Stimulated activated CD4-positive, alpha-beta T cell treated with anti-CD3 and anti-CD28 coated beads, Interleukin-1b, Interleukin-23, amount 100 ng/mL, for 48 hours (primary cell): Measurements from ENCODE around the gene IL27RA.

ENCODE experiments used
- DNase-seq: peaks from one replicate; pipeline ENCODE4 v3.0.0-alpha.2; 2020

IL27RA gene

DNA sequence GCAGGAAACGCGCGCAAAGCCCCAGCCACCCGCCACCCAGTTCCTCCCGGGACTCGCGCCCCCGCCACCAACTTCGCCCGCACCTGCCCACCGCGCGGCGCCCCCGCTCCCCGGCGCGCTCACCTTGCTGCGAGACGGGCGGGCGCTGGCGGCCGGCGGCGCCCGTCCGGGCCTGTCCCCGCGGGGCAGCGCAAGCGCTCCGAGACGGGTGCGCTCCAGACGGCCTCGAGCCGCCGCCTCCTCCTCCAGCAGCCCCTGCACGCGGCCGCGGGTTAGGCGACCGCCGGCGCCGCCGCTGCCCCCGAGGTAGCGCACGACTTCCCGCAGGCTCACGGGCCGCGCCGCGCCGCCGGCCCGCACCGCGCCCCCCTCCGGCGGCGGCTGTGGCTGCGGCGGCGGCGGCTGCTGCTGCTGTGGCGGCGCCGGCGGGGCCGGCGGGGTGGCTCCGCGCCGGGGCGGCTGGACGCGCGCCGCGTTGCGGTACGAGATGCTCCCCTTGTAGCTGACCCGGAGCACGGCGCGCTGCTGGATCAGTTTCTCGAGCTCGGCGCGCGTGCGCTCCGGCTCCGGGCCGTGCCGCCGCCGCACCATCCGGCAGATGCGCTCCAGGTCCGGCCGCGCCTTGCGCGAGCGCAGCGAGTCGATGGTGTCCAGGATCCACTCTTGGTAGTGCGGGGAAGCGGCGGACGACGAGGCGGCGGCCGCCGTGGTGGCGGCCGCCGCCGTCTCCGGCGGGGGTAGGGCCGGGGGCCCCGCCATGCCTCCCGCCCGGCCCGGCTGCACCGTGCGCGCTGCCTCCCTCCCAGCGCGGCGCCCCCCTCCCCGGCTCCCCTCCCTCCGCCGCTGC lies 58.3 kb downstream of the IL27RA start:
- peak; percentile 48 for DNase-seq

DNA sequence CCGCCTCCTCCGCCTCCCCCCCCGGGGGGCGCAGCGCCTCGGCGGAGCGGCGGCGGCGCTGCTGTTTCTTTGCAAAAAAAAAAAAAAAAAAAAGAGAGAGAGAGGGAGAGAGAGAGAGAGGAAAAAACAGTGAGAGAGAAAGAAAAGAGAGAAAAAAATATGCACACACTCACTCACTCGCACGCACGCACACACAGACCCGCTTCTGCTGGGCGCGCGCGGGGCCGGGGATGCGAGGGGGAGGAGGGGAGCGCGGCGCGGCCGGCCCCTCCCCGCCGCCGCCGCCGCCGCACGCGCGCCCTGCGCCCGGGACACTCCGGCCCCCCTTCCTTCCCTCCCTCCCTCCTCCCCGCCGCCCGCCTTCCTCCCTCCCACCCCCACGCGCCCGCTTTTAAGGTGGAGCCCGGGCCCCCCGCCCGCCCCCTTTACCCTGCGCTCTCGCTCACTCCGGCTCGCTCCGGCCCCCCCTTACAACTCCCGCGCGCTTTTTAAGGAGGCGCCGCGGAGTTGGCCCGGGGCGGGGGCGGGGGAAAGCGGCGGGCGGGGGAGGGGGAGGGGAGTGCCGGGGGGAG lies 59.0 kb downstream of the IL27RA start, which contains the start of gene SAMD1:
SAMD1 (minus strand) TSS at position 243 of the 572 bp plus-strand sequence.
- peak; percentile 81 for DNase-seq

DNA sequence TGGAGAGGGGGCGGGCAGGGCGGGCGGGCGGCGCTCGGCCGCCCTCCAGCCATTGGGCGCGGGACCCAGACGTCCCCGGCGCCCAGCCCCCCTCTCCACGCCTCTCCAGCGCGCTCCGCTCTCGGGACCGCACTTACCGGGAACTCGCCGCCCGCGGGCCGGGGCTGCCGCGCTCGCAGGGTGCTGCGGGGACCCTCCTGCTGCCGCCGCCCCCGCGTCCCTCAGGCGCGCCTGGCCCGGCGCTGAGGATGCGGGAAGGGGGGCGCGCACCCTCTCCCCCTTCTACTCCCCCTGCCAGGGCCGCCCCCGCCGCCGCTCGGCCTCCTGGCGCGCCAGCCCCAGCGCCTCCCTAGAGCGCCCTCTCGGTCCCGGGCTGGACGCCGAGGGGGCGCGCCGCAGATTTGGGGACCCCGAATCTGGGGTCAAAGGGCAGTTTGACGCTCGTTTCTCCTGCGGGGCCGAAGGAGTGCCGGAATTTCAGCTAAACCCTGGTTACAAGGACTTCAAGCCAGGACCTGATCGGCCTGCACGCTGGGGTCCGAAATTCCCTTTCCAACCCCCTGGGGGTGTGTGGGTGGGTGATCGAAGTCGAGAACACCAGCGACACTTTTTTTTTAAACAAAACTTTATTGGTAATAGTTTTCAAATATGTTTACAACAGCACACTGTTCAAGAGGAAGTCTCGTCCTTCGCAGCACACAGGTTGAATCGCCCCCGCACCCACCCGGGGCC lies 59.7 kb downstream of the IL27RA start:
- peak; percentile 71 for DNase-seq

DNA sequence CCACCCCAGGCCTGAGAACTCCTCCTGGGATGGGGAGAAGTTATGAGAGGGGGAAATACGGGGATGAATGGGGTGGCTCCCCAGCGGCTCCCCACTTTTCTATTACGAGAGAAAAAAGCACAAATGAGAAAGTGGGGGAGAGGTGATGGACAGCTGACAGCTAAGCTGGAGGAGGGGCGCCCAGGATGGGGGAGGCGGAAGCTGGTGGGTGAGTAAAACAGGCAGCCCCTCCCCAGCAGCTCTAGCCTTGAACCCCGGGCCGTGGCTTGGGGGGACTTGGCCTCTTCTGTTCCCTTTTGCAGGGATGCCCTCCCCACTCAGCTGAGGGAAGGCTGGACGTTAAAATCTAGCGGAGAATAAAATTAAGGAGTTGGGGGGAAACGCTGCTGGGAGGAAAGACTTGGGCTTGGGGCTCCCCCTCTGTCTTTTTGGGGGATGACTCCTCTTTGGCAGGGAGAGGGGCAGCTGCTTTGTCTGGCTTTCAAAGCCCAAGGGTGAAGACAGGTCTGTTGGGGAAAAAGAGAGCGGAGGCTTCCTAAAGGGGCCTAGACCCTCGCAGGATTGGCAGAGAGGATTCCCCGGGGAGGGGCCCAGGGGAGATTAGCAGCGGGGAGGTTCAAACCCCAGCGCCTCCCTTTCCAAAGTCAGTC lies 60.4 kb downstream of the IL27RA start:
- DNase-seq, result peak; percentile 39

DNA sequence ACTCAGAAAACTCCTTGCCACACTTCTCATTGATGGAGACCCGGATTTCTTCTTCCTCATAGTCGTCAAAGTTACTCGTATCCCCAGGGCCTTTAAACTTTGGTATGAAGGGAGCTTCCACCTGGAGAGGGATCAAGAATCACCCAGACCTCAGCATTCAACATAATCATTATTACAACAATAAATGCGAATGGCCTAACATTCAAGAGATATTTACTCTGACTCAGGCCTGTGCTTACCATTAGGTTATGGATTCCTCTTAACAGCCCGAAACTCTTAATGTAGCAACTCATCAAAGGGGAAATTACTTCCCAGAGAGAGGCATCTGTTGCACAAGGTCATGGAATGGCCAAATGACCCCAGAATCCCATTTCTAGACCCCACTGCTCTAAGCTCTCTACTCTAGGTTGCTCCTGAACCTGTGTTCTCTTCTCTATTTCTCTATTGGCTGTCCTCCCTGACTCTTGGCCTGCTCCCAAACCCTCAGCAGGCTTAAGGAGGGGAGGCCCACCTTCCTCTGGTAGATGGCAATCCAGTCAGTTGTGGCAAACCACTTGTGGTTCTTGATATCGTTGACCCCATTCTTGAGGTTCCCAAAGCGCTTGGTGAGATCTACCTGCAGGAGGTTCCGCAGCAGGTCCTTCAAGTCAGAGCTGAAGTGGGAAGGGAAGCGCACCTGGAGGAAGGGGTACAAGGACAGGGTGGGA lies 61.7 kb downstream of the IL27RA start:
- DNase-seq, result no peak

DNA sequence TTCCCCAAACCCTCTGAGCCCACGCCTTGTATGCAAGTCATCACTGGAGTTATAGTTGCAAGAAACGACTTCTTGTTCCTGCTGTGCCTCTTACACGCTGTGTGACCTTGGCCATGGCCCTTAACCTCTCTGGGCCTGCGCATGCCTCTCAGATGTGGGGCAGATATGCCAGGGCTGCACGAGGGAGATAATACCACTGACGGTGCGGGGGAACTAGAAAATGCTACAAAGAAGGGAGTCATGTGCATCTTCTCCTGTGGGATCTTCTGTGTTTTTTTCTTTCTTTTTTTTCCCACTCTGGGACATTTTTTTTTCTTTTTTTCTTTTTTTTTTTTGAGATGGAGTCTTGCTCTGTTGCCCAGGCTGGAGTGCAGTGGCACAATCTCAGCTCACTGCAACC lies 63.3 kb downstream of the IL27RA start:
- no peak for DNase-seq

DNA sequence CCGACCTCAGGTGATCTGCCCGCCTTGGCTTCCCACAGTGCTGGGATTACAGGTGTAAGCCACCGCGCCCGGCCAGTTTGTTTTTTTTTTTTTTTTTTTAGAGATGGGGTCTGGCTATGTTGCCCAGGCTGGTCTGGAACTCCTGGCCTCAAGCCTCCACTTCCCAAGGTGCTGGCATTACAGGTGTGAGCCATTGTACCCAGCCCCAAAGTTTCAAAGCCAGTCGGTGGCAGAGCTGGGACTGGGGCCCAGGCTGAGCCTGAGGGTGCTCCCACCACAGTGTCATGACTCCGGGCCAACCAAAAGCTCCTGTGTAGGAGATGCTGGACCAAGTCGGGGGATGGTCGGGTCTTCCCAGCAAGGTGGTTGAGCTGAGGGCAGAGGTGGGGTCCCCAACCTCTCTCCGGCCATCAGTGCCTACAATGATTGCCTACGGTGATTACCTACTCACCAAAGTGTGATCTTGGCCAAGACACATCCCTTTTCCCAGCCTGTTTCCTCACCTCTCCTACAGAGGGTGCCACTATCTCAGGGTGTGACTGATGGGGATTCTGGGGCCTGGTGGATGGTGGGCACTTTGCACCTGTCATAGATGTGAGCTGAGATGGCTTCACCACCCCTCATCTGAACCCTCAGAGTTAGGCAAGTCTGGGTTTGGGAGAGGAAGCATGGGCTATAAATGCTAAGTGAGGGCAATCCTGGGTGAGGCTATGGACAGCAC lies 64.9 kb downstream of the IL27RA start:
- no peak for DNase-seq

DNA sequence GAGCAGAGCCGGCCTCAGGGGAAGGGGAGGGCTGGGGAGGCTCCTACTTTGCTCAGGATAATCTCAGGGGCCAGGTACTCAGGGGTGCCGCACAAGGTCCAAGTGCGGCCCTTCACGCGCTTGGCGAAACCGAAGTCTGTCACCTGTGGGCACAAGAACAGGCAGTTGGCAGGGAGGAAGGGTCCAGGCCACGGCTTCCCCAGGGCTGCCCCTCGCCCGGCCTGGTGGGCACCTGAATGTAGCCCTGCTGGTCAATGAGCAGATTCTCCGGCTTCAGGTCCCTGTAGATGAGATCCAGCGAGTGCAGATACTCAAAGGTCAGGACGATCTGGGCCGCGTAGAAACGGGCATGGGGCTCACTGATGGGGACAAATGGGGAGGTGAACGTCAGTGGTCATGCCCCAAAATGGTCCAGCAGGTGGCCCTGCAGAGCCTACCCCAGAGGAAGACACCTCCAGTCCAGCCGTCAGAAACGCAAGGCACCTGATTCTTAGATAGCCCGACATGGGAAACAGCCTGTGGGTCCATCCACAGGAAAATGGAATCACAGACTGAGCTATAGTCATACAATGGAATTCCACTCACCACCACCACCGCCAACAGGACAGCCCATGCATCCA lies 66.1 kb downstream of the IL27RA start:
- no peak for DNase-seq

DNA sequence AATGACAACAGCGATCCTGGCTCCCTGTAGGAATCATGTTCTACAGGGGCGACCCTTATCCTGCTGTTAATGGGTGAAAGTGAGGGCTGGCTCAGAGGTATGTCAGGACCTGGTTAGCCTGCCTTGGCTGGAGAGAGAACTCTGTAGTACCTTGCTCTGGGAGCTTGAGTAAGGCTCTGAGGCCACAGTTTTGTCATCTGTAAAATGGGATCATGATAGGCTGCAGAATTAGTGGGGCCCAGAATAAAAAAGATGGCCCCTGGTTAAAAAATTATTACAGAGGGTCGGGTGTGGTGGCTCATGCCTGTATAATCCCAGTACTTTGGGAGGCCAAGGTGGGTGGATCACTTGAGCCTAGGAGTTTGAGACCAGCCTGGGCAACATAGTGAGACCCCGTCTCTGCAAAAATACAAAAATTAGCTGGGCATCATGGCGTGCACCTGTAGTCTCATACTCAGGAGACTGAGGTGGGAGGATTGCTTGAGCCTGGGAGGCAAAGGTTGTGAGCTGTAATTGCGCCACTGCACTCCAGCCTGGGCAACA lies 69.5 kb downstream of the IL27RA start:
- no peak for DNase-seq

DNA sequence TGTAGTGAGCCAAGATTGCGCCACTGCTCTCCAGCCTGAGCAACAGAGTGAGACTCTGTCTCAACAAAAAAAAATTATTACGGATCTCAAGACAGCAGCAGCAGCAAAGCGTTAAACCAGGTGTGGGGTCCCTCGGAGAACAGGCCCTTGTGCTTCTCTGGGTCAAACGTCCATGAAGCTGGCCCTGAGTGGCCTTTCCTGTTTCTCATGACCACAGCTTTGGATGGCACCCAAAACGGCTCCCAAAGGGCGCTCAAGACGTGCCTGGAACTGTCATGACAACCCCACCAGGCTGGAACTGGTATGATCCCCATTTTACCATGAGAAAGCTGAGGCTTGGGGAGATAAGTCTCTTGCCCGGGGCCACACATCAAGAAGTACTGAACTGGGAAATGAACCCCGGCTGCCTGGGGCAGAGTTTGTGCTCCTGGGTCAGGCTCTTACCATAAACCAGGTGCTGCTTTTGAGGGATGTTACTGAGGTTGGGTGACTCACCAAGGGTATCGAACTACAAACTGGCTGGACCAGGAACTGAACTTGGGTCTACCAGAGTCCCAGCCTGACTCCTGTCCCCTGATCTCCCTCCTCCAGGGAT lies 70.6 kb downstream of the IL27RA start:
- no peak for DNase-seq

DNA sequence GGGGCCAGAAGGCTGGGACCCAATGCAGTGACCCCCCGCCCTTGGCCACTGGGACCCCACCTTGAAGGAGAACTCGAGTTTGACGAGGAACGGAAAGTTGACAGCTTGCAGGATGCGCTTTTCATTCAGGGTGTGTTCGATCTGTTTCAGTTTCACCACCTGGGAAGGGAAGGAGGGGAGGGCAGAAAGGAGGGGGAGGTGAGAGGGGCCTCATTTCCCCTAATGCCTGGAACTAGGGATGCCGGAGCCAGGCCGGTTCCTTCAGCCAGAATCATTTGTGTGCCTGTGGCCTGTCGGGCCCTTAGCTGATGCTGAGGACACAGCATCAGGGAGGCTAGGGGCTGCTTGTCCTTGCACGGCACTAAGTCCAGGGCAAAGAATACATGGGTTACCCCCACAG lies 71.2 kb downstream of the IL27RA start:
- DNase-seq, result no peak
